ENCODE results near the gene NPAS3.

DNA sequence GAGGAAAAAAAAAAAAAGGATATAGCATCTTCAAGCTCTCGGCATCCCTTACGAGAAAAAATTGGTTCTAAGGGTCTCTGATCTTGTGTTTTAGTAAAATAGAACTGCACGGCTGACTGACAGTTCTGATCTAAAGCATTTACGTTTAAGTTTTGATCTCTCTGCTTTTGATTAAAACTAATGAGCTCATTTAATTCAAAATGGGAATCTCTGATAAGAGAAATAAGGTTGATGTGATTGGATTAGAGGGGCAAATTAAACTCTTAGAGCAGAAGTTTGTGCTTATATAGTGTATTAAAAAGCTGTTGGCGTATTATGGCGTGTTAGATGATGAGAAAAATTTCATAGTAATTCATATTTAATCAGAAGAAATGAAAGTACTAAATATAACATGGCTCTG, 794.6 kb downstream of the NPAS3 start:
- no peak for TF ChIP-seq EZH2 (IDR thresholded peaks at IDR 0.05)
- no peak for TF ChIP-seq CTCF (IDR thresholded peaks at IDR 0.05)
